C4-2B (cell line): ENCODE data around the gene MRPL1.
"Not testable (repeated sequence)": the region's sequence is repeated elsewhere in the genome, so short reads cannot be mapped to it uniquely, and the experiment has no call there.

Experiments
- H3K27ac ChIP-seq: fragments of 450-650 bp; 2 replicates; pipeline ENCODE4 v1.5.1; 2017
- ZFX ChIP-seq: fragments of 450-650 bp; IDR thresholded peaks from 2 replicates; pipeline ENCODE4 v1.6.1; 2017
- TF ChIP-seq, protein P1 (sequence below): fragments of 450-650 bp; conservative IDR thresholded peaks from 2 replicates; pipeline ENCODE4 v1.5.1; 2017; ENCODE audit warnings: mild to moderate bottlenecking

Gene MRPL1

DNA sequence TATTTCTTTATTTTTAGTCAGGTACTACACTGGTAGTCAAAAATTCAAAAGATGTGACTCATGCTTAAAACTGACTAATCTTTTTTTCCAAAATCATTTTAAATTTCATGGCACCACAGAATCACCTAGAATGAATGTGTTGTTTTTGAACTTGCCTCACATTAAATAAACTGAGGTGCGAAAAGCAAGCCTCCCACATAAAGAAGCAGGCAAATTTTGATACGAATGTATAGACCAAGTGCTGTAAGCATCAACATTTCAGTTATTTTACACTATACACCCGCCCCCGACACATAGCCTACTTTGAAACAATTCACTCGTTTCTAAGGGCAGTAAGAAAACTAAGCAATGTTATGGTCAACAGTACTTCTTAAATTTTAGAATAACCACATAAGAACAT is 94.3 kb downstream of the MRPL1 start:
- TF ChIP-seq, protein P1, sequence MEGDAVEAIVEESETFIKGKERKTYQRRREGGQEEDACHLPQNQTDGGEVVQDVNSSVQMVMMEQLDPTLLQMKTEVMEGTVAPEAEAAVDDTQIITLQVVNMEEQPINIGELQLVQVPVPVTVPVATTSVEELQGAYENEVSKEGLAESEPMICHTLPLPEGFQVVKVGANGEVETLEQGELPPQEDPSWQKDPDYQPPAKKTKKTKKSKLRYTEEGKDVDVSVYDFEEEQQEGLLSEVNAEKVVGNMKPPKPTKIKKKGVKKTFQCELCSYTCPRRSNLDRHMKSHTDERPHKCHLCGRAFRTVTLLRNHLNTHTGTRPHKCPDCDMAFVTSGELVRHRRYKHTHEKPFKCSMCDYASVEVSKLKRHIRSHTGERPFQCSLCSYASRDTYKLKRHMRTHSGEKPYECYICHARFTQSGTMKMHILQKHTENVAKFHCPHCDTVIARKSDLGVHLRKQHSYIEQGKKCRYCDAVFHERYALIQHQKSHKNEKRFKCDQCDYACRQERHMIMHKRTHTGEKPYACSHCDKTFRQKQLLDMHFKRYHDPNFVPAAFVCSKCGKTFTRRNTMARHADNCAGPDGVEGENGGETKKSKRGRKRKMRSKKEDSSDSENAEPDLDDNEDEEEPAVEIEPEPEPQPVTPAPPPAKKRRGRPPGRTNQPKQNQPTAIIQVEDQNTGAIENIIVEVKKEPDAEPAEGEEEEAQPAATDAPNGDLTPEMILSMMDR = no peak
- no peak for TF ChIP-seq ZFX
- H3K27ac ChIP-seq = no peak overlapping the region

GRCh38 chr4:77958897-77959296 is 96.3 kb downstream of the MRPL1 start:
- no peak overlapping the region for H3K27ac ChIP-seq
- TF ChIP-seq, protein P1 = no peak
- no peak for TF ChIP-seq ZFX

DNA sequence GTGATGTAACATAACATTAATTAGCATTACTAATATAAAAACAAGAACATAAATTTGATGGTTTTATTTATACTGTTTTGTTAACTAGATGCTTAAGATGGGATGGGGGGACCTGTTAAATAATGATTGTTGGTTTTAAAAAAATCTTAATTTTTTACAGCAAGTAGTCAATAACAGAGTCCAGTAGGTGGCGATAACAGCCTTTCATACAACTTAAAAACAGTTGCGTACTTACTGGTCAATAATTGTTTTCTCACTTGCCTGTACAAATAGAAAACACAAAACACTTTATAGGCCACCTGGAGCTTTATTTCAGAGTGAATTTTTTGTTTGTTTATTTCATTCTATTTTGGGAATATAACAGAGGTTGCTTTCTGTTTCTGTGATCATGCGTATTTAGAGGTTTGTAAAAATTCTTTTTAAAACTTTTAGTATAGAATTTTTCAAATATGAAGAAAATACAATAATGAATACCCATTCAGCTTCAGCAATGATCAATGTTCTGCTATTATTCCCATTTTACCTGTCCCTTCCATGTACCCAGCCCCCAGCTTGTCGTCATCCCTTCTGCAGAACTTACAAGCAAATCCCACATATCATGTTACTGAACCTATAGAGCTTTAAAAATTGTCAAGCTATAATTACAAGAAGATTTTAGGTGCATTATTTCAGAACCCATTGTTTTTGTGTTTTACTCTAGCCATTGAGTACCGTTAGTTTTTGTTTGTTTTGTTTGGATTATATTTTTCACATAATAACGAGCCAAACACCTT is 97.1 kb downstream of the MRPL1 start:
- TF ChIP-seq, protein P1 = peak; percentile 77
- no peak for TF ChIP-seq ZFX
- no peak overlapping the region for H3K27ac ChIP-seq

DNA sequence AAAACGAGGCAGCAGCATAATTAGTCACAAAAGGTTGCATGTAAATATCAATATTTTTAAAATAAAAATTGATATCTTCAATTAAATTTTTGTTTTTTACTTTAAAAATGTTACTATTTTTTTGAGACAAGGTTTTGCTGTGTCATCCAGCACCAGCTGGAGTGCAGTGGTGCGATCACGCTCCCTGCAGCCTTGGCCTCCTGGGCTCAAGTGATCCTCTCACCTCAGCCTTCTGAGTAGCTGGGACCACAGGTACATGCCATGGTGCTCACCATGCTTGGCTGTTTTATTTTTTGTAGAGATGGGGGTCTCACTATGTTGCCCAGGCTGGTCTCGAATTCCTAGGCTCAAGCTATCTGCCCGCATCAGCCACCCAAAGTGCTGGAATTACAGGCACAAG is 97.7 kb downstream of the MRPL1 start:
- TF ChIP-seq, protein P1 = no peak
- TF ChIP-seq ZFX = no peak
- H3K27ac ChIP-seq = no peak overlapping the region

GRCh38 chr4:77963004-77963403 is 100.4 kb downstream of the MRPL1 start:
- H3K27ac ChIP-seq = no peak overlapping the region
- TF ChIP-seq ZFX = no peak
- TF ChIP-seq, protein P1 = no peak

- not testable (repeated sequence) for H3K27ac ChIP-seq
Measured at GRCh38 chr4:77973657-77974056, 111.0 kb downstream of the MRPL1 start.

GRCh38 chr4:77982900-77983540 is 120.4 kb downstream of the MRPL1 start:
- H3K27ac ChIP-seq = not testable (repeated sequence)

- H3K27ac ChIP-seq = not testable (repeated sequence)
Measured at GRCh38 chr4:77983612-77984311, 121.1 kb downstream of the MRPL1 start.

DNA sequence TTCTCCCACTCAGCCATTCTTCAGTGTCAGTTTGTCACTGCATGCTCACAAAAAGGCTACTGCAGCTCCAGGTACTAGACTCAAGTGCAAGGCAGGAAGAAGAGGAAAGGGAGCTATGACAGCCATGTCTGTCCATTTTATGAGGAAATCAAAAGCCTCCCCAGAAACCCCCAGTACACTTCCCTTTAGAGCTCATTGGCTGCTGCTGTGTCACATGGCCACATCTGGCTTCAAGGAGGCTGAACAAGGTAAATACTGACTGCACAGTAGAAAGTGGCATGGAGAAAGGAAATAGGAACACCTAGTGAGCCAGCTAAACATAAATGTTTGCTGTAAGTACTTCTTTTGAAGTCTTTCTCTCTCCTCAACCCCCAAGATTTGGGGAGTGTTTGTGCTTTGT is 127.3 kb downstream of the MRPL1 start:
- TF ChIP-seq, protein P1 = no peak
- TF ChIP-seq ZFX = no peak
- H3K27ac ChIP-seq = no peak overlapping the region
